ENCODE data around the gene TBC1D14. TPM values are rescaled to one million over a fixed set of nuclear protein-coding genes. Genes with fewer than 3 reads are reported as not detected.

TBC1D14 gene
- total RNA-seq, 1 donor from 2014 or later: 33.2 TPM

DNA sequence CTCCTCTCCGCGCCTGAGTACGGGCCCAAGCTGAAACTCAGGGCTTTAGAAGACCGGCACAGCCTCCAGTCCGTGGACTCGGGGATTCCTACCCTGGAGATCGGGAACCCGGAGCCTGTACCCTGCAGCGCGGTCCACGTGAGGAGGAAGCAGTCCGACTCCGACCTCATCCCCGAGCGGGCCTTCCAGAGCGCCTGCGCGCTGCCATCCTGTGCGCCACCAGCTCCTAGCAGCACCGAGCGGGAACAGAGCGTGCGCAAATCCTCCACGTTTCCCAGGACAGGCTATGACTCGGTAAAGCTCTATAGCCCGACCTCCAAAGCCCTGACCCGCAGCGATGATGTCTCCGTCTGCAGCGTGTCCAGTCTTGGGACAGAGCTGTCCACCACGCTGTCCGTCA is 13.9 kb downstream of the TBC1D14 start:
- Mint-ChIP-seq H3K27me3 (ENCODE audit: unreplicated experiment) (no peaks in the 10 kb centered on the region), H3K4me3 (ENCODE audit: unreplicated experiment) (no peak overlapping the region), H3K36me3 (ENCODE audit: unreplicated experiment) (peaks cover 25% of the 10 kb centered on the region), H3K9me3 (ENCODE audit: unreplicated experiment) (no peaks in the 10 kb centered on the region), H3K27ac (ENCODE audit: unreplicated experiment) (no peak overlapping the region), H3K4me1 (ENCODE audit: unreplicated experiment) (no peaks in the 10 kb centered on the region)
- no peak for DNase-seq (ENCODE audit: extremely low spot score, unreplicated experiment)
- no peak for TF ChIP-seq CTCF (IDR thresholded peaks at IDR 0.05)

- Mint-ChIP-seq H3K4me3 (ENCODE audit: unreplicated experiment) (no peak overlapping the region), H3K9me3 (ENCODE audit: unreplicated experiment) (no peaks in the 10 kb centered on the region), H3K27ac (ENCODE audit: unreplicated experiment) (no peak overlapping the region), H3K36me3 (ENCODE audit: unreplicated experiment) (peaks cover 25% of the 10 kb centered on the region), H3K27me3 (ENCODE audit: unreplicated experiment) (no peaks in the 10 kb centered on the region), H3K4me1 (ENCODE audit: unreplicated experiment) (no peaks in the 10 kb centered on the region)
- TF ChIP-seq CTCF (IDR thresholded peaks at IDR 0.05): no peak
- no peak for DNase-seq (ENCODE audit: extremely low spot score, unreplicated experiment)
These were observed 14.7 kb downstream of the TBC1D14 start for GRCh38 chr4:6924361-6924779.

DNA sequence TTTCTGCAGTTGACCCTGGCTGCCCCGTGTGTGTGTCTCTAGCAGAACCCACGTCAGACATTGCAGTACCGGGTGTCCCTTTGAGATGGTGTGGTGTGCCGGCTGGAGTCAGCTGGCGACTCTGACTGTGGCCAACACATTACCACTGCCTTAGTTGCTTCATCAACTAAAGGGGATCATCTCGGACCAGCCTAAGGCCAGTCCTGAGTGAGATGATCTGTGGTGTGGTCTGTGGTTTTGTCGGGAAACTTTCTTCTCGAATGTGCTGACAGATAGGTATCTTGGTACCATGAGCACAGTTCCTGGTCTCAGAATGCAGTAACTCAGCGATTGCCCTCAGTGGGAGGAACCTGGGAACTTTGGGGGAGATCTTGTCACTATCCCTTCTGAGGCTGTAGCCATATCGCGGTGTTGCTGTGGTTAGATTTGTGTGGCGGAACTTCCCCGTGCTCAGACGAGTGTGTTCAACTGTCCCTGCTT is 15.8 kb downstream of the TBC1D14 start:
- Mint-ChIP-seq H3K9me3 (ENCODE audit: unreplicated experiment) (no peaks in the 10 kb centered on the region), H3K27ac (ENCODE audit: unreplicated experiment) (no peak overlapping the region), H3K4me1 (ENCODE audit: unreplicated experiment) (no peaks in the 10 kb centered on the region), H3K27me3 (ENCODE audit: unreplicated experiment) (no peaks in the 10 kb centered on the region), H3K4me3 (ENCODE audit: unreplicated experiment) (no peak overlapping the region), H3K36me3 (ENCODE audit: unreplicated experiment) (peaks cover 25% of the 10 kb centered on the region)
- no peak for TF ChIP-seq CTCF (IDR thresholded peaks at IDR 0.05)
- no peak for DNase-seq (ENCODE audit: extremely low spot score, unreplicated experiment)

DNA sequence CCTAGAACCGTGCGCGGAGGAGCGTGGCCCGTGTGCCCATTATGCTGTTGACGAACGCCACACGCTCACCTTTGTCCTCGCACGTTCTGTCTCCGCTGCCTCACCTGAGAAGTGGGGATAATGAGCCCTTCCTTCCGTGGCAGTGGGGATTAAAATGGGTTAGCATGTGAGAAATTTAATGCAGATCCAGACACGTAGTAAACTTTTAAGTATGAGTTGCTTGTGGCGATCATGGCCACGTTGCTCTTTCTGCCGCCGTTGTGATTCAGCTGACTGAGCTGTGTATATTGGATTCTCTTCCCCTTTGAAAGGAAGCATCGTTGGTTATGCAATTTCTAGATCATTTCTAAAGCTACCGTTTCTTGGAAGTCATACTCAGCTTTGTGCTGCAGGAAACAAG is 16.5 kb downstream of the TBC1D14 start:
- no peak for TF ChIP-seq CTCF (IDR thresholded peaks at IDR 0.05)
- H3K4me1 Mint-ChIP-seq (ENCODE audit: unreplicated experiment): no peaks in the 10 kb centered on the region
- no peaks in the 10 kb centered on the region for H3K9me3 Mint-ChIP-seq (ENCODE audit: unreplicated experiment)
- H3K27me3 Mint-ChIP-seq (ENCODE audit: unreplicated experiment): no peaks in the 10 kb centered on the region
- no peak overlapping the region for H3K27ac Mint-ChIP-seq (ENCODE audit: unreplicated experiment)
- no peak overlapping the region for H3K4me3 Mint-ChIP-seq (ENCODE audit: unreplicated experiment)
- no peak for DNase-seq (ENCODE audit: extremely low spot score, unreplicated experiment)
- H3K36me3 Mint-ChIP-seq (ENCODE audit: unreplicated experiment): peaks cover 25% of the 10 kb centered on the region

GRCh38 chr4:6926681-6927478 is 17.3 kb downstream of the TBC1D14 start:
- Mint-ChIP-seq H3K4me3 (ENCODE audit: unreplicated experiment) (no peak overlapping the region), H3K9me3 (ENCODE audit: unreplicated experiment) (no peaks in the 10 kb centered on the region), H3K27me3 (ENCODE audit: unreplicated experiment) (no peaks in the 10 kb centered on the region), H3K36me3 (ENCODE audit: unreplicated experiment) (peaks cover 27% of the 10 kb centered on the region), H3K27ac (ENCODE audit: unreplicated experiment) (no peak overlapping the region), H3K4me1 (ENCODE audit: unreplicated experiment) (no peaks in the 10 kb centered on the region)
- TF ChIP-seq CTCF (IDR thresholded peaks at IDR 0.05): no peak
- no peak for DNase-seq (ENCODE audit: extremely low spot score, unreplicated experiment)

Measured in osteocyte (in vitro differentiated cells).